HFF-Myc (cell line): Measurements from ENCODE around the gene RANBP6.

ENCODE experiments used
- DNase-seq: peaks from one replicate; pipeline ENCODE4 v3.0.0-alpha.2; 2011; ENCODE audit warnings: low read depth; ENCODE audit errors: extremely low read depth
- H3K4me3 ChIP-seq: replicated peaks from 2 replicates; pipeline ENCODE4 v1.5.1; 2011; ENCODE audit warnings: low read depth, mild to moderate bottlenecking, control low read depth, low read length
- CTCF ChIP-seq: IDR thresholded peaks from 2 replicates; pipeline ENCODE4 v1.5.1; 2012; ENCODE audit warnings: mild to moderate bottlenecking, low read depth, low read length, control low read depth; ENCODE audit errors: missing control alignments

RANBP6 gene

GRCh38 chr9:6051511-6051950, 36.1 kb upstream of the RANBP6 start:
- no peak for TF ChIP-seq CTCF
- no peak for DNase-seq
- H3K4me3 ChIP-seq, result no peak overlapping the region

- no peak overlapping the region for H3K4me3 ChIP-seq
- DNase-seq, result no peak
- TF ChIP-seq CTCF, result peak; percentile 47
Observed at GRCh38 chr9:6049798-6050197, 34.4 kb upstream of the RANBP6 start.

- DNase-seq, result no peak
- H3K4me3 ChIP-seq, result no peak overlapping the region
- no peak for TF ChIP-seq CTCF
Observed at GRCh38 chr9:6048039-6048438, 32.6 kb upstream of the RANBP6 start.

- no peak for DNase-seq
- no peak overlapping the region for H3K4me3 ChIP-seq
- TF ChIP-seq CTCF, result no peak
Observed at GRCh38 chr9:6047020-6047419, 31.6 kb upstream of the RANBP6 start.

GRCh38 chr9:6045364-6045763, 29.9 kb upstream of the RANBP6 start:
- no peak for DNase-seq
- TF ChIP-seq CTCF, result no peak

GRCh38 chr9:6040077-6040476, 24.7 kb upstream of the RANBP6 start:
- no peak for DNase-seq
- no peak overlapping the region for H3K4me3 ChIP-seq
- no peak for TF ChIP-seq CTCF

More at GRCh38 chr9:6045364-6045763, 29.9 kb upstream of the RANBP6 start:
- no peak overlapping the region for H3K4me3 ChIP-seq

- no peak overlapping the region for H3K4me3 ChIP-seq
- no peak for TF ChIP-seq CTCF
- no peak for DNase-seq
Observed at GRCh38 chr9:6036391-6036790, 21.0 kb upstream of the RANBP6 start.
